ENCODE results near the gene DARS1.

DARS1 gene

DNA sequence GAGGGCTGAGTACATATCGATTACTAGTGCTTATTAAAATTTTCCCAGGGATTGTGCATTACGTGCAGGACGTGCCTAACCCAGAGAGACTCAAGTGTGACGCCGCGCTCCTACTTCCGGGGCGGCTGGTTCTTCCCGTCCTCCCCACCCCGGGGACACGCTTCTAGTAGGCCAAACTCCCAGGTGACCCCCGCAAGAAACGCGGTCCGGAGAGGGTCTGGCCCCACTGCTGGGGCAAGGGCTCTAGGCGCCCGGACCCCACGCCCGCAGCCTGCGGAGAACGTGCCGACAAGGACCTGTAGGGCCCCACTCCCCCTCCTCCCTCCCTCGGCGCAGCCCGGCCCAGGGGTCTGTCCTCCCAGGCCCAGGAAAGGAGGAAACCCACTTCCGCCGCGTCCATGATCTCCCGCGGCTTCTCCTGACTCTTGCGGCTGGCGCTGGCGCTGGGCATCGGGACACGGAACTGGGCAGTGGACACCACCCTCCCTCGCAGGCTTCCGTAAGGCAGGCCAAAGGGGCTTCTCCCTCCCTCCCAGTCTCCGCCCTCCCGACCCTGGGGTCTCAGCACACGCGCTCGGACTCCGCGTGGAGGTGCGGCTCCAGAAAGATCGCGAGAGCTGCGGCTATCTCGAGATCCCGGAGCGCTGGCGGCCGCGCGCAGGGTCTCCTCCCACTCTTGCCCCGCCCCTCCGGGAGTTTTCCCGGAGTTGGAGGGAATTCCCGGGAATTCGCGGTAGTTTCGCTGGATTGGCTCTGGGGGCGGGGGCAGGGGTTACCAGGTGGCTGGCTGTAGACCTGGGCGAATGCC is at the start of gene DARS1 (continued):
- no peak for TF ChIP-seq ZNF114 (tag by site-specific recombination; IDR thresholded peaks at IDR 0.05)
- no peak for TF ChIP-seq ZFP41 (tag by site-specific recombination; IDR thresholded peaks at IDR 0.05; ENCODE audit: borderline replicate concordance)
- peak; percentile 74 for TF ChIP-seq ZBTB20 (tag by site-specific recombination; IDR thresholded peaks at IDR 0.05)
- TF ChIP-seq ZNF121 (tag by site-specific recombination; IDR thresholded peaks at IDR 0.05) = no peak
- TF ChIP-seq, protein P1, sequence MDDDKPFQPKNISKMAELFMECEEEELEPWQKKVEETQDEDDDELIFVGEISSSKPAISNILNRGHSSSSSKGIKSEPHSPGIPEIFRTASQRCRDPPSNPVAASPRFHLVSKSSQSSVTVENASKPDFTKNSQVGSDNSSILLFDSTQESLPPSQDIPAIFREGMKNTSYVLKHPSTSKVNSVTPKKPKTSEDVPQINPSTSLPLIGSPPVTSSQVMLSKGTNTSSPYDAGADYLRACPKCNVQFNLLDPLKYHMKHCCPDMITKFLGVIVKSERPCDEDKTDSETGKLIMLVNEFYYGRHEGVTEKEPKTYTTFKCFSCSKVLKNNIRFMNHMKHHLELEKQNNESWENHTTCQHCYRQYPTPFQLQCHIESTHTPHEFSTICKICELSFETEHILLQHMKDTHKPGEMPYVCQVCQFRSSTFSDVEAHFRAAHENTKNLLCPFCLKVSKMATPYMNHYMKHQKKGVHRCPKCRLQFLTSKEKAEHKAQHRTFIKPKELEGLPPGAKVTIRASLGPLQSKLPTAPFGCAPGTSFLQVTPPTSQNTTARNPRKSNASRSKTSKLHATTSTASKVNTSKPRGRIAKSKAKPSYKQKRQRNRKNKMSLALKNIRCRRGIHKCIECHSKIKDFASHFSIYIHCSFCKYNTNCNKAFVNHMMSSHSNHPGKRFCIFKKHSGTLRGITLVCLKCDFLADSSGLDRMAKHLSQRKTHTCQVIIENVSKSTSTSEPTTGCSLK (tag by site-specific recombination; IDR thresholded peaks at IDR 0.05) = no peak
- no peak for TF ChIP-seq ZSCAN18 (tag by site-specific recombination; IDR thresholded peaks at IDR 0.05)
- TF ChIP-seq ZNF530 (tag by site-specific recombination; IDR thresholded peaks at IDR 0.05; ENCODE audit: low read depth) = no peak
- TF ChIP-seq ZNF510 (tag by site-specific recombination; IDR thresholded peaks at IDR 0.05; ENCODE audit: insufficient replicate concordance) = no peak
- no peak for TF ChIP-seq OVOL3 (tag by site-specific recombination; IDR thresholded peaks at IDR 0.05)
- TF ChIP-seq ZBTB21 (tag by site-specific recombination; IDR thresholded peaks at IDR 0.05) = peak; percentile 79
- TF ChIP-seq, protein P2, sequence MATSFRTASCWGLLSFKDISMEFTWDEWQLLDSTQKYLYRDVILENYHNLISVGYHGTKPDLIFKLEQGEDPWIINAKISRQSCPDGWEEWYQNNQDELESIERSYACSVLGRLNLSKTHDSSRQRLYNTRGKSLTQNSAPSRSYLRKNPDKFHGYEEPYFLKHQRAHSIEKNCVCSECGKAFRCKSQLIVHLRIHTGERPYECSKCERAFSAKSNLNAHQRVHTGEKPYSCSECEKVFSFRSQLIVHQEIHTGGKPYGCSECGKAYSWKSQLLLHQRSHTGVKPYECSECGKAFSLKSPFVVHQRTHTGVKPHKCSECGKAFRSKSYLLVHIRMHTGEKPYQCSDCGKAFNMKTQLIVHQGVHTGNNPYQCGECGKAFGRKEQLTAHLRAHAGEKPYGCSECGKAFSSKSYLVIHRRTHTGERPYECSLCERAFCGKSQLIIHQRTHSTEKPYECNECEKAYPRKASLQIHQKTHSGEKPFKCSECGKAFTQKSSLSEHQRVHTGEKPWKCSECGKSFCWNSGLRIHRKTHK (tag by site-specific recombination; IDR thresholded peaks at IDR 0.05) = no peak
- TF ChIP-seq, protein P3, sequence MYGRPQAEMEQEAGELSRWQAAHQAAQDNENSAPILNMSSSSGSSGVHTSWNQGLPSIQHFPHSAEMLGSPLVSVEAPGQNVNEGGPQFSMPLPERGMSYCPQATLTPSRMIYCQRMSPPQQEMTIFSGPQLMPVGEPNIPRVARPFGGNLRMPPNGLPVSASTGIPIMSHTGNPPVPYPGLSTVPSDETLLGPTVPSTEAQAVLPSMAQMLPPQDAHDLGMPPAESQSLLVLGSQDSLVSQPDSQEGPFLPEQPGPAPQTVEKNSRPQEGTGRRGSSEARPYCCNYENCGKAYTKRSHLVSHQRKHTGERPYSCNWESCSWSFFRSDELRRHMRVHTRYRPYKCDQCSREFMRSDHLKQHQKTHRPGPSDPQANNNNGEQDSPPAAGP (tag by site-specific recombination; IDR thresholded peaks at IDR 0.05) = 0 out of 2 replicates have a peak, but pooled peaks have one; percentile 33
- no peak for TF ChIP-seq PRDM2 (tag by site-specific recombination; IDR thresholded peaks at IDR 0.05; ENCODE audit: borderline replicate concordance)
- no peak for TF ChIP-seq ZNF626 (tag by site-specific recombination; IDR thresholded peaks at IDR 0.05)
- TF ChIP-seq ZNF146 (tag by site-specific recombination; IDR thresholded peaks at IDR 0.05) = no peak
- no peak for TF ChIP-seq ZNF223 (tag by site-specific recombination; IDR thresholded peaks at IDR 0.05)
- peak; percentile 96 for TF ChIP-seq ZNF423 (tag by site-specific recombination; IDR thresholded peaks at IDR 0.05)
- TF ChIP-seq WT1 (tag by site-specific recombination; IDR thresholded peaks at IDR 0.05) = peak; percentile 49; the same call in 1 of the 2 replicates
- peak; percentile 59; the same call in 1 of the 2 replicates for TF ChIP-seq ZNF692 (tag by site-specific recombination; IDR thresholded peaks at IDR 0.05)
- 0 out of 2 replicates have a peak, but pooled peaks have one; percentile 4 for TF ChIP-seq ZNF10 (tag by site-specific recombination; IDR thresholded peaks at IDR 0.05)
- TF ChIP-seq YY2 (tag by site-specific recombination; IDR thresholded peaks at IDR 0.05) = no peak
- TF ChIP-seq, protein P4, sequence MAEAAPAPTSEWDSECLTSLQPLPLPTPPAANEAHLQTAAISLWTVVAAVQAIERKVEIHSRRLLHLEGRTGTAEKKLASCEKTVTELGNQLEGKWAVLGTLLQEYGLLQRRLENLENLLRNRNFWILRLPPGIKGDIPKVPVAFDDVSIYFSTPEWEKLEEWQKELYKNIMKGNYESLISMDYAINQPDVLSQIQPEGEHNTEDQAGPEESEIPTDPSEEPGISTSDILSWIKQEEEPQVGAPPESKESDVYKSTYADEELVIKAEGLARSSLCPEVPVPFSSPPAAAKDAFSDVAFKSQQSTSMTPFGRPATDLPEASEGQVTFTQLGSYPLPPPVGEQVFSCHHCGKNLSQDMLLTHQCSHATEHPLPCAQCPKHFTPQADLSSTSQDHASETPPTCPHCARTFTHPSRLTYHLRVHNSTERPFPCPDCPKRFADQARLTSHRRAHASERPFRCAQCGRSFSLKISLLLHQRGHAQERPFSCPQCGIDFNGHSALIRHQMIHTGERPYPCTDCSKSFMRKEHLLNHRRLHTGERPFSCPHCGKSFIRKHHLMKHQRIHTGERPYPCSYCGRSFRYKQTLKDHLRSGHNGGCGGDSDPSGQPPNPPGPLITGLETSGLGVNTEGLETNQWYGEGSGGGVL (tag by site-specific recombination; IDR thresholded peaks at IDR 0.05) = no peak
- no peak for TF ChIP-seq TRIM28 (IDR thresholded peaks at IDR 0.05; ENCODE audit: borderline replicate concordance, low read length)

Data from HEK293 (cell line).